Gastrocnemius medialis (tissue), 4 donors: ENCODE measurements around the gene EPB41L4A.

Experiments used
- CTCF ChIP-seq, 5 experiments: fragments of 450-650 bp in 3 of 5; fragments of 200-600 bp in 2 of 5; sonication (generic) in 2 of 5; IDR thresholded peaks in 4 of 5; conservative IDR thresholded peaks in 1 of 5; 1 replicate in 4 of 5; 2 replicates in 1 of 5; pipeline ENCODE4 v1.5.1; 2016 to 2019; ENCODE audit warnings: antibody characterized with exemption in 5 of 5, mild to moderate bottlenecking in 3 of 5, moderate library complexity in 3 of 5
- POLR2A ChIP-seq, 2 donors: fragments of 450-650 bp; IDR thresholded peaks; one replicate each; pipeline ENCODE4 v1.6.1; 2017; ENCODE audit warnings: antibody characterized with exemption in 2 of 2, mild to moderate bottlenecking in 2 of 2, moderate library complexity in 2 of 2

GRCh38 chr5:112386766-112387165 lies 32.3 kb downstream of the EPB41L4A start:
- TF ChIP-seq CTCF (IDR thresholded peaks at IDR 0.05 in 4 of 5, conservative IDR thresholded peaks at IDR 0.05 in 1 of 5) (no peak), POLR2A (IDR thresholded peaks at IDR 0.05) (no peak)
